Erythroblast (primary cell): ENCODE measurements around the gene NFIL3.

ENCODE experiments used
- GATA1 ChIP-seq: IDR thresholded peaks from 2 replicates; pipeline ENCODE4 v1.6.1; 2011; ENCODE audit warnings: low read depth, mild to moderate bottlenecking, control low read depth, low read length, moderate library complexity
- POLR2A ChIP-seq: IDR thresholded peaks from 2 replicates; pipeline ENCODE4 v1.6.1; 2011; ENCODE audit warnings: mild to moderate bottlenecking, low read length

DNA sequence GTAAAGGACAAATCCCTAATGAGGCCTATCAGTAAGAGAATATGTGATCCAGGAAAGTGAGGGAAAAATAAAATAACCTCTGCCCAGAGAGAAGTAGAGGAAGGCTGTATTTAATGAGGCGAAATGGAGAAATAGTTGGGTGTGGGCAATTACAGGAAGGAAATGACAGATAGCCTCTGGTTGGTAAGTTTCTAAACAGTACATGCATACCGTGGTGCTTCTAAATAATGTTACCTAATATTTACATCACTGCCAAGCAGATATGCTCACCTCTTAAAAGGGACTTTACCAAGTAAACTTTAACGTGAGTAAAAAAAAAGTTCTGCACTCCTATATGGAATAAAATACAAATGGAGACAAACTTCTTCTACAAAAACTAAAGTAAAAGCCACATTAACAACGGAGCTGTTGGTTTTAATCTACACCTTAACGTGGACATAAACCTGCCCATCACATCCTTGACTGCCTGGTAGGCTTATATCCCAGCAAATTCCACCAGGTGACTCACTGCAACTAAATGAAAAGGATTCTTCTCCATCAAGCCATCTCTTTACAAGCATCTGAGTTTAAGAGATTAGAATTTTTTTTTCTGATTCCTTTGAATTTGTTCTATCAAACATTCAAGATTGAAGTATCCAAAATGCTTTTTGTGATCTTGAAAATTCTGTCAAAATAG, 12.4 kb downstream of the NFIL3 start:
- TF ChIP-seq POLR2A = no peak
- TF ChIP-seq GATA1 = no peak
